Measurements from ENCODE around the gene RASD2. TPM values are rescaled to one million over a fixed set of nuclear protein-coding genes. Genes with fewer than 3 reads are reported as not detected.
"Not testable (repeated sequence)": the region's sequence is repeated elsewhere in the genome, so short reads cannot be mapped to it uniquely, and the experiment has no call there.

The RASD2 gene, protein sequence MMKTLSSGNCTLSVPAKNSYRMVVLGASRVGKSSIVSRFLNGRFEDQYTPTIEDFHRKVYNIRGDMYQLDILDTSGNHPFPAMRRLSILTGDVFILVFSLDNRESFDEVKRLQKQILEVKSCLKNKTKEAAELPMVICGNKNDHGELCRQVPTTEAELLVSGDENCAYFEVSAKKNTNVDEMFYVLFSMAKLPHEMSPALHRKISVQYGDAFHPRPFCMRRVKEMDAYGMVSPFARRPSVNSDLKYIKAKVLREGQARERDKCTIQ
- 9.5 TPM for total RNA-seq
- long read RNA-seq, transcript RASD2-201 (3 exons, 3,412 nt): major isoform, 6 of 15 reads
- long read RNA-seq, partial matches to known transcripts: 6 of 15 reads
- long read RNA-seq, other reads (novel, unspliced or antisense): 3 of 15 reads

- DNase-seq (ENCODE audit: missing footprints) (peak; percentile 76), ATAC-seq (peak; percentile 29)
- intact Hi-C loops (cut with DNase I): loop anchor here (1.0 to 5.0 kb wide), 2 partner anchors 42 to 110 kb away; no protein-coding TSS in a partner anchor
Measured at GRCh38 chr22:35540595-35541253, at the start of gene RASD2. Gene RASD2 (plus strand): TSS chr22:35540831. CDS start chr22:35546810, 5,979 bp downstream.

DNA sequence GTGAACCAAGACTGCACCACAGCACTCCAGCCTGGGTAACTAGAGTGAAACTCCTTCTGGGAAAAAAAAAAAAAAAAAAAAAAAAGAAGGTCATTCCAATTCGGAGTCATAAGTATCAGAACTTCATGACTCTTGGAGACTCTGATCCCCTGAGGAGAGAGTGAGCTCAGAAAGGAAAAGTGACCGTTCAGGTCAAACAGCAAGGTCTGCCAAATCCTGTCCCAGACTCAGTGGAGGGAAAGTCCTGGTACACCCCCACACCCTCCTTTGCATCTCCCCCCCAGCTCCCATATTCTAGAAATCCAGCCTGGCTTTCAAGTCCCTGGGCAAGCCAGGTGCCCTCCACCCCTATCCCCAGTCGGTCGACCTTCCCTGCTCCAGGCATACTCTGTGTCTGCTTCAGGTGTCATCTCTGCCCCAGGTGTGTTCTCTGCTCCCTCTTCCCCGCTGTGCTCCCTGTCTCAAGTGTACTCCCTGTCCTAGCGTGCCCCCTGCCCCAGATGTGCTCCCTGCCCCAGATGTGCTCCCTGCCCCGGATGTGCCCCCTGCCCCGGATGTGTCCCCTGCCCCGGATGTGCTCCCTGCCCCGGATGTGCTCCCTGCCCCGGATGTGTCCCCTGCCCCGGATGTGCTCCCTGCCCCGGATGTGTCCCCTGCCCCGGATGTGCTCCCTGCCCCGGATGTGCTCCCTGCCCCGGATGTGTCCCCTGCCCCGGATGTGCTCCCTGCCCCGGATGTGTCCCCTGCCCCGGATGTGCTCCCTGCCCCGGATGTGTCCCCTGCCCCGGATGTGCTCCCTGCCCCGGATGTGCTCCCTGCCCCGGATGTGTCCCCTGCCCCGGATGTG lies 49.3 kb upstream of the RASD2 start:
- DNase-seq (ENCODE audit: missing footprints); intact Hi-C loops (cut with DNase I); ATAC-seq: not testable (repeated sequence)

DNA sequence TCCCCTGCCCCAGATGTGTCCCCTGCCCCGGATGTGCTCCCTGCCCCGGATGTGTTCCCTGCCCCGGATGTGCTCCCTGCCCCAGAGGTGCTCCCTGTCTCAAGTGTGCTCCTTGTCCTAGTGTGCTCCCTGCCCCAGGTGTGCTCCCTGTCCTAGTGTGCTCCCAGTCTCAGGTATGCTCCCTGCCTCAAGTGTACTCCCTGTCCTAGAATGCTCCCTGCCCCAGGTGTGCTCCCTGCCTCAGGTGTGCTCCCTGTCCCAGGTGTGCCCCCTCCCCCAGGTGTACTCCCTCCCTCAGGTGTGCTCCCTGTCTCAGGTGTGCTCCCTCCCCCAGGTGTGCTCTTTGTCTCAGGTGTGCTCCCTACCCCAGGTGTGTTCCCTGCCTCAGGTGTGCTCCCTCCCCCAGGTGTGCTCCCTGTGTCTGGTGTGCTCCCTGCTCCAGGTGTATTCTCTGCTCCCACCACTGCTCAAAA lies 48.7 kb upstream of the RASD2 start:
- DNase-seq (ENCODE audit: missing footprints): no peak
- intact Hi-C loops (cut with DNase I): no loop called here
- ATAC-seq: no peak

- no peak for DNase-seq (ENCODE audit: missing footprints)
- intact Hi-C loops (cut with DNase I): no loop called here
- ATAC-seq: no peak
Measured at GRCh38 chr22:35493074-35493473, 47.6 kb upstream of the RASD2 start.

- intact Hi-C loops (cut with DNase I); DNase-seq (ENCODE audit: missing footprints); ATAC-seq: not testable (repeated sequence)
Measured at GRCh38 chr22:35495711-35496110, 44.9 kb upstream of the RASD2 start.

GRCh38 chr22:35496768-35497312 lies 43.8 kb upstream of the RASD2 start:
- DNase-seq (ENCODE audit: missing footprints) (no peak), ATAC-seq (no peak)
- intact Hi-C loops (cut with DNase I): no loop called here

- DNase-seq (ENCODE audit: missing footprints): no peak
- no peak for ATAC-seq
- intact Hi-C loops (cut with DNase I): no loop called here
Measured at GRCh38 chr22:35498026-35498800, 42.4 kb upstream of the RASD2 start.

GRCh38 chr22:35502836-35503235 lies 37.8 kb upstream of the RASD2 start:
- DNase-seq (ENCODE audit: missing footprints): no peak
- ATAC-seq: no peak
- intact Hi-C loops (cut with DNase I): no loop called here

DNA sequence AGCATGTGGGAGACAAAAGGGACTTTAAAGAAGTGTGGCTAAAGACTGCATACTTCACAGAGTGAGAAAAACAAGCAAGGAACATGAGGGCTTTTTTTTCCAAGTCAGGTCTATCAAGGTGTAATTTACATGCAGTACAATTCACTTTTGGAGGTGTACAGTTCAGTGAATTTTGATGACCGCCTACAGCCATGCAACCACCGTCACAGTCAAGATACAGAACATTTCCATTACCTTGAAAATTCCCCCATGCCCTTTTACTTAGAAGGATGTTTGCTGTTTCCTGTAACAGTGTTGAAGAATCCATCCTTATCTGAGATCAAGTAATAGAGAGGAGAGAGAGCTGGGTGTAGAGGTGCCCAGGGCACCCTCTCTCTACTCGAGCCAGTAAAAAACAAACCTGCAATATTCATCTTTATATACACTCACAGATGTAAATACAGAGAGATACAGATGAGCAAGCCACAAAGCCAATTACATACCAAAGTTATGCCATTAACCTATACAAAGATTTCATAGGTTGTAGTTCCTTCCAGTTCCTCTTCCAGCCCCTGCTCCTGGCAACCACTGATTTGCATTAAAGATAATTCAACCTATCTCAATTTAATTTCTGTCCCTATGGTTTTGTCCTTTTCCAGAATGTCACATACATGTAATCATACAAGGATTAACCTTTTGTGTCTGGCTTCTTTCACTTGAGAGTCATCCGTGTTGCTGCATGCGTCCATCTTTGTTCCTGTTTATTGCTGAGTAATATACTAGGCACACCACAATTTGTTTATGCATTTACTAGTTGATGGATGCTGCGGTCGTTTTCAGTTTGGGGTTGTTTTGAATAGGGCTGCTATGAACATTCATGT lies 35.0 kb upstream of the RASD2 start:
- DNase-seq (ENCODE audit: missing footprints) (no peak), ATAC-seq (no peak)
- intact Hi-C loops (cut with DNase I): no loop called here

DNA sequence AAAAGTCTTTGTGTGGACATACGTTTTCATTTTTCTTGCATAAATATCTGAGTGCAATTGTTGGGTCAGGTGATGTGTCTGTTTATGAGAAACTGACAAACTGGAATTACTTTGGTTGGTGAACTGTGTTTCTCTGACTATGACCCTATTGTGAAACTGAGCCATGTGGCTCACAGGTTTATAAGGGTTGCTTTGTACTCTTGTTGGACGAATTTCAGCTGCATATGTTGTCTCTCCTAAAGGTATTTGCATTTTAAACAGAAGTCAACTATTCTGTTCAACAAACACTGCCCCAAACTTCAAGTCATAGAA lies 34.4 kb upstream of the RASD2 start:
- ATAC-seq: no peak
- DNase-seq (ENCODE audit: missing footprints): no peak
- intact Hi-C loops (cut with DNase I): no loop called here

DNA sequence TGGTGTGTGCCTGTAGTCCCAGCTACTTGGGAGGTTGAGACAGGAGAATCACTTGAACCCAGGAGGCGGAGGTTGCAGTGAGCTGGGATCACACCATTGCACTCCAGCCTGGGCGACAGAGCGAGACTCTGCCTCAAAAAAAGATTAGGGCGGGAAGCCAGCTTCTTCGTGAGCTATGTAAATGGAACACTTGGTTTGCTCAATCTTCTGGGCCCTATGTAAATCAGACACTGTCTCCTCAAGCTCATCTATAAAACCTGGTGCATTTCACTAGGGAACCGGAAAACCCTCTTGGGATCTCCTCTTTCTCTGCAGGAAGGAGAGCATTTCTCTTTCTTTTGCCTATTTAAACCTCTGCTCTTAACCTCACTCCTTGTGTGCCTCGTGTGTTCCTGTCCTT lies 32.8 kb upstream of the RASD2 start:
- ATAC-seq; DNase-seq (ENCODE audit: missing footprints); intact Hi-C loops (cut with DNase I): not testable (repeated sequence)

DNA sequence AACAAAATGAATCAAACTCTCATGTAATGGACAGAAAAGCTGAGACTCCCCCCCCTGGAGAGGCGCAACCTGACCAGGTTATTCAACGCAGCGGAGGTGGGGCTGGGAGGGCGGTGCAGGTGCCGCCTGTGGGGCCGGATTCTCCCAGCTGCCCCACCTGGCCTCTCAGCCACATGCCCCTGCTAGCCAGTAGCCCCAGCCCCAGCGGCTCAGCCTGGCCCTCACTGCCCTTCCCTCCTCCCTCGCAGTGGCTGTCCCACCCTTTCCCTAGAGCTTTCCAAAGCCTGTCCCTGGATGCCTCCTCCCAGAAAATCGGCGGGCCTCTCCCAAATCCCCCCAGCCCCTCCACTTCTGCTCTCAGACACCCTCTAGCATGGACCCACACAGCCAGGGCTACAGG lies 31.2 kb upstream of the RASD2 start:
- DNase-seq (ENCODE audit: missing footprints): no peak

GRCh38 chr22:35509960-35510359 lies 30.7 kb upstream of the RASD2 start:
- no peak for ATAC-seq
- no peak for DNase-seq (ENCODE audit: missing footprints)
- intact Hi-C loops (cut with DNase I): no loop called here

More for the DNA sequence above, 31.2 kb upstream of the RASD2 start:
- intact Hi-C loops (cut with DNase I): no loop called here
- ATAC-seq: no peak

GRCh38 chr22:35510481-35510934 lies 30.1 kb upstream of the RASD2 start:
- DNase-seq (ENCODE audit: missing footprints) (no peak), ATAC-seq (no peak)
- intact Hi-C loops (cut with DNase I): no loop called here

DNA sequence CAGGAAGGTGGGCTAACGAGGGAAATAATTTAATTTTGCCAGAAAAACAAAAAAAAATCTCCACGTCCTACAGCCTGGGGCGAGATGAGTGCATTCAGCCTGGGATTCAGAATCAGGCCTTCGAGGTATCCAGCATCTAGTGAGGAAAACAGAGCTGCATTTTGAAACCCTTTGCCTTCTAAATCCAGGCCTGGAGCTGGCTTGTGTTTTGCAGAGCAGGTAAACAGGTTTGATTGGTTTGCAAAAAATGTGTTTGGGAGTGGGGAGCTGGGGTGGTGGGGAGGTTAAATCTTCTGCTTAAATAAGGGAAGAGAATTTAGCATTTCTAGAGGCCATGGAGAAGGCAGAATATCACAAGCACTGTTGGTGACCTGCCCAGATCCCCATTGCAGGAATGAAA lies 29.7 kb upstream of the RASD2 start:
- no peak for ATAC-seq
- no peak for DNase-seq (ENCODE audit: missing footprints)
- intact Hi-C loops (cut with DNase I): no loop called here

GRCh38 chr22:35514366-35514765 lies 26.3 kb upstream of the RASD2 start:
- intact Hi-C loops (cut with DNase I): no loop called here
- no peak for DNase-seq (ENCODE audit: missing footprints)
- ATAC-seq: no peak

DNA sequence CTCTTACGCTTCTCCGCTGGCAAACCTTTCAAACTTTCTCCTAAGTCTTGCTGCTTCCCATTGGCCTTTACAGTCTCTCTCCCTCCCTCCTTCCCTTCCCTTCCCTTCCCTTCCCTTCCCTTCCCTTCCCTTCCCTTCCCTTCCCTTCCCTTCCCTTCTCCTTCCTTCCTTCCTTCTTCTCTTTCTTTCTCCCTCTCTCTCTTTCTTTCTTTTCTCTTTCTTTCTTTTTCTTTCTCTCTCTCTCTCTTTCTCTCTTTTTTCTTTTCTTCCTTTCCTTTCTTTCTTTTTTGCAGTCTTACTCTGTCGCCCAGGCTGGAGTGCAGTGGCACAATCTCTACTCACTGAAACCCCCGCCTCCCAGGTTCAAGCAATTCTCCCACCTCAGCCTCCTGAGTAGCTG lies 24.7 kb upstream of the RASD2 start:
- ATAC-seq; intact Hi-C loops (cut with DNase I); DNase-seq (ENCODE audit: missing footprints): not testable (repeated sequence)
